NCI-H526 (cell line): ENCODE data around the gene OAT.
A peak's percentile ranks its signal among the peaks of the same experiment; 100 is the strongest.
"Not testable (repeated sequence)": the region's sequence is repeated elsewhere in the genome, so short reads cannot be mapped to it uniquely, and the experiment has no call there.

Experiments
- DNase-seq, 2 experiments: peaks; one replicate each; lab custom pipeline; 2025; lab: John Stamatoyannopoulos, UW

OAT gene

DNA sequence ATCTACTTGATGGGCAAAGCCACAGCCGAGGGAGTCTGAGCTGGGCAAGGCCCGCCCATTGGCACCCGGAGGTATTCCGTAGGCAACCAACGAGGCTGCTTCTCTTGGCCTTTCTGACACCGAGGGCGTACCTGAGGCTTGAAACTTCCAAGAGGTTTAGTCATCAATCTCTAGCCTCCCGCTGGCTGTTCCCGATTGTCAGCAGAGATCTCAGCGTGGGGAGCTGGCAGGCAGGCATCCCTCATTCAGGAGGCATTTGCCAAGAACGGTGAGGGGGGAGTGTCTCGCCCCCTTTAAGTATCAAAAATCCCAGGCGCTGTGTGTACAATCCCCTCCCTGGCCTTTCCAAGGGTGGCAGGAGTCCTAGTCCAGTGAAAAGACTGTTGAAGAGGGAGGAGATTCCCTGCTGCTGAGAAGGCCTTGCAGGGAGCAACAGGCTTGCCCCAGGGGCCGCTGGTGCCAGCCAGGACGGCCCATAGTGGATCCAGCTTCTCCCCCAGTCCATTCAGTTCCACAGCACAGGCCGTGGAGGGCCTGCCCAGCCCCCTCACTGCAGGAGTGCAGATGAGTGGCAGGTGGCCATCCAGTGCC is 39.7 kb downstream of the OAT start:
- DNase-seq, result no peak

DNA sequence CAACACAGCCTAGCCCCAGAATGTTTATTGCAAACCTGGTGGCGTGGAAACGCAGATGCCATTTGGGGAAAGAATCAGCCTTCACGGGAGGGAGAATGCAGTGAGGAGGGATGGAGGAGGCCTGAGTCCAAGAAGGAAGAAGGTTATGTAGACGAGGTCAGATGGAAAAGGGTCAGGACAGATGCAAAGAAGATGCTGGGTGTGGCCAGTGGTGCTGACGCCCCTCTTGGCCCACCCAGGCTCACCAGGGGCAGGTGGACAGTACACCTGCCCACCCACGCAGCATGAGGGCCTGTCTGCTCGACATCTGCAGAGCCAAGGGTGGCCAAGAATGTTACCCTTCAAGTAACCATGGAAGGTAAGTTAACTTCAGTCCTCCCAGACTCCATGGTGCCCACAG is 40.5 kb downstream of the OAT start:
- DNase-seq, result no peak

DNA sequence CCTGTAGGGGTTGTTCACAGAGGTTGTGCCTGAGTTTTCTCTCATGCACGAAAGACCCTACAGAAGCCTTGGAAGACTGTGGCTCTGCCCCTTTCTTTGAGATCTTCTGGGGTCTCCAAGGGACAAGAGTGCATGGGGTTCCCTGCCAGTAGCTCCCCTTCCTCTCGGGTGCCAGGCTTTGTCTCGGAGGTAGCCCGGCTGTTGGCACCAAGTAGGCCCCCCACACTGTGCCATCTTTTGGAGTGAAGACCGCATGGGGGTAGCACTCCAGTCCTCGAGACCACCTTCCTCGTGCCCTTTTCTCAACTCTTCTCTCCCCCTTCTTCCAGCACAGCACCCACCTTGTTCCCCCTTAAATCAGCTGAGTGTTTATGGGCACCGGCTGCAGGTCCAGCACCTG is 41.6 kb downstream of the OAT start:
- no peak for DNase-seq

DNA sequence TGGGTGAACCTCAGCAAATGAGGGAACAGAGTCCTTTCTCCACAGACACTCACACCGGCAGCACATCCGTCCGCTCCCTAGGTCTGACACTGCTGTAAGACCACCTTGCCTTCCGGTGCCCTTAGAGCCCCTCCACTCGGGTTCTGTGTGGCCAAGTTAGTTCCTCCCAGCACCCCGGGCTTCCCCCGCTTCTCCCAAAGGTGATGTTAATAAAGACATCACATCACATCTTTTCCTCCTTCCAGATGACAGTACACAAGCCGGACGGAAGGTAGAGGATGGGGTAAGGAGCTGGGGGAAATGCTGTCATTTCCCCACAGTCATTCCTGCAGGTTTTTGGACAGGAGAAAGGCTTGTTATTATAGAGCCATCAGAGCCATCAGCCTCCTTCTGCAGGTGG is 42.3 kb downstream of the OAT start:
- no peak for DNase-seq

DNA sequence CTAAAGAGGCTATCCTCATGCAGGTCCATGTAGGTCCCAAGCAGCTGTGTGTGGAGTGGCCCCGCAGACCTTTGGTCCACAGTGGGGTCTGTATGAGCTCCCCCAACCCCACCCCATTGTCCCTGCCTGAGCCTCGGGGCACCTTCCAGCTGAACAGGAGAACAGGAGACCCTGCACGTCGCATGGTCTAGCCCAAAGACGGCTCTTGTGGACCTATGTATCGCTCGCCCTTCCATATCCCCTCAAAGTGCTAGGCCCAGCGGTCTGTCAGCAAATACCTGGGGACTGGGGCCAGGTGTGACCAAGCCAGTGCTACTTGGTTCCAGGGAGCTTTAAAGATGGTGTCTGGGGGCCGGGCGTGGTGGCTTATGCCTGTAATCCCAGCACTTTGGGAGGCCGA is 43.0 kb downstream of the OAT start:
- no peak for DNase-seq

DNA sequence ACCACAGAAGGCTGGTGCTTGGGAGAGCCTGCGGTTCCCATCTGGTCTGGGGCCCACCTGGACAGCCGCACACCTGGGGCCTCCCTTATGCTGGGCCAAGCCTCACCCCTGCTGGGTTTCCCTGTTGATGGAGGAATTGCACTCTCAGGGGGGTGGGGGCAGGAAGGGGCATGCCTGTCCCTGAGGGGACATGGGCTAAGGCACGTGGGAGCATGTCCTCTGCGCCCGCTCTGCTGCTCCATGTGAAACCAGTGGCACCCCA is 43.4 kb downstream of the OAT start:
- no peak for DNase-seq

DNA sequence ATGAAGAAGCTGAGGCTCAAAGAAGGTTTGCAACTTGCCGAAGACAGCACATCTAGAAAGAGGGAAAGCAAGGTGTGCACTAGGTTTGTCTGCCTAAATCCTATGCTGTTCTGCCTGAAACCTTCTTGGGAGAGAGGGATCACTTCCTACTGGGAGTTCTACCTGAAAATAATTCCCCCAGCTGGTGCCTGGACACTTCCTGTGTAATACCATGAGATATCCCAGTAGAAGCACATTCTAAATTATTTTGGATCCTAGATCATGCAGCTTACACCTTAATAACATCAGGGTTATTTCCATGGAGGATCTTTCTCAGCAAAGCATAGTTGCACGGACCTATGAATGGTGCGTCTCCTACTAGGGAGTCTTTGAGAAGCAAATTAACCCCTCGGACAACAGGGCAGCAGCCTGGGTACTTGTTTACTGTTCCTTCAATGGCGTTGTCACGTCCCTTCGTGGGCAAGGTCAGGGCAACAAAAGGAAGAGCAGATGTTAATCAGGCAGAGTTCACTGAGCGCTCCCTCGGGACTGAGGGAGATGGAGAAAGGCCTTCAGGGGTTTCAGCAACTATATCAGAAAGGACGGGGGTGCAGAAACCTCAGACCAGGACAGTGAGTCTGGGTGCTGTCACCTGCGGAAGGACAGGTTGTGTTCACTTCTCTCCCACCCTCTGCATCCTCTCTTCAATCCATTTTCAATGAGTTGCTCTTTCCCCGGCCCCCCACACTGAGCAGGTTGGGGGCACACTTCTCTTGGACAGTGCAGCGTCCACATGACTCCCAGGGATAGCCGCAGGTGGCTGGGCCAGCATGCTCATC is 44.0 kb downstream of the OAT start:
- no peak for DNase-seq

DNA sequence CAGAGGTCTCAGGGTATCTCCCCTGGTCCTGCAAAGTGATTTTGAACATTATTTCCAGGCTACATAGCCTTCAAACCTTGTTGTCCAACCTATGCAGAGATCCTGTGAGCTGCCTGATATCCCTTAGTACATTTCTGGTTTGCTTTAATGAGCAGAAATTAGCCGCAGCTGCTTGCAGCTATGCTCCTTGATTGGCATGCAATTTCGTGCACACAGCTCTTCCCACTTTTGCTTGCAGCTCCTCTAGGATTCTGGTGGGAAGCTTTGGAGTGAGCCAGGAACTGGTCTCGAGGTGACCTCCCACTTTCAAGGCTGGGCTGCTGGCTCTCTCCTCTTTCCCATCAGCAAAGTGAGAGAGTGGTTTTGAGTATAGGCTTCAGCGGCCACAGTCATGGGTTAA is 45.8 kb downstream of the OAT start:
- DNase-seq, result no peak

DNA sequence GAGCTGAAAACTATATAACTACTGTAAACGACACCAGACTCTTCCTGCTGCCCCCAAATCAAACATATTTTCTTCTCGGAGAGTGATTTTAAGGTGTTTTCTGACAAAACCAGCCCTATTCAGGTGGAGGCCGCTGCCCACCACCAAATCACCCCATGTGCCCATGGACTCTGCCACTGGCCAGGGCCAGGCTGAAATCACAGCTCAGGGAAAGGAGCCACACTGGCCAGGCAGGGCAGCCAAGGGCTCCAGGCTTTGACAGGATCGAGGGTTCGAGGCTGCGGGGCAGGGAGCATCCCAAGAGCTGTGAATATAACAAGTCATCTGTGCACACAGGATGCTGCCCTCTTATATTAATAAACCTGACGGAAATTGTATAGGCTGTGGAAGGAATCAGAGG is 48.3 kb downstream of the OAT start:
- DNase-seq, result no peak

DNA sequence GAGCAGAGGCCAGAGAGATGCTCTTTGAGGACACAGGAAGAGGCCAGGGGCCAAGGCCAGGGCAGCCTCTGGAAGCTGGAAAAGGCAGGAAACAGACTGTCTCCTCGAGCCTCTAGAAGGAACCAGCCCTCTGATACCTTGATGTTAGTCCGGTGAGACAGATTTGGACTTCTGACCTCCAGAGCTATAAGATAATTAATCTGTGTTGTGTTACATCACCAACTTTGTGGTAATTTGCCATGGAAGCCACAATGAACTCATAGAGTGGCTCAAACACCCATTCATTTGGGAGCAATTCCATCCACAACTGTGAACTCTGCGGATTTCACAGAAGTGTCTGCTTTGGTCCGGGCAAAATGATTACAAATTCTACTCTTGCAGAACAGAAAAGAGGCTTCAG is 48.7 kb downstream of the OAT start:
- no peak for DNase-seq

DNA sequence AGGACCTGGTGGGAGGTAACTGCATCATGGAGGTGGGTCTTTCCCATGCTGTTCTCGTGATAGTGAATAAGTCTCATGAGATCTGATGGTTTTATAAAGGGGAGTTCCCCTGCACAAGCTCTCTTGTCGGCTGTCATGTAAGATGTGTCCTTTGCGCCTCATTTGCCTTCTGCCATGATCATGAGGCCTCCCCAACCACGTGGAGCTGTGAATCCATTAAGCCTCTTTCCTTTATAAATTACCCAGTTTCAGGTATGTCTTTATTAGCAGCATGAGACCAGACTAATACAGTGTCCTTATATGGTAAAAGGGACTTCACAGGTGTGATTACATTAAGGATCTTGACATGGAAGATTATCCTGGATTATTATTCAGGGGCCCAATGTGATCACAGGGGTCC is 49.2 kb downstream of the OAT start:
- DNase-seq, result not testable (repeated sequence)

DNA sequence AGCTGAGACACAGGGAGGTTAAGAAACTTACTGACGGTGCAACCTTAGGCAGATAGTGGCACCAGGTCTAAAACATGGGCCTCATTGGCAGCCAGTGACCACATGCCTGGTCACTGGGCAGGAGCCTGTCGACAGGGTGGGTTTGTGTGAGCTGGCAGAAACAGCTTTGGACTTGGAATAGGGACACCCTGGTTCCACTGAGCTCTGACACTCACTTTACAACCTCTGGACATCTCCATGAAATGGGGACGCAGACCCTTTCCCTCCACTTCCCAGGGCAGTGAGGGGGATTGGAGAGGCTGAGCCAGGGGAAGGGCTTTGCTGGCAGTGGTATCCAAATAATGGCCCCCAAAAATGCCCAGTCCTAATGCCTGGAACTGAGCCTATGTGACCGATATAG is 49.7 kb downstream of the OAT start:
- DNase-seq, result no peak

DNA sequence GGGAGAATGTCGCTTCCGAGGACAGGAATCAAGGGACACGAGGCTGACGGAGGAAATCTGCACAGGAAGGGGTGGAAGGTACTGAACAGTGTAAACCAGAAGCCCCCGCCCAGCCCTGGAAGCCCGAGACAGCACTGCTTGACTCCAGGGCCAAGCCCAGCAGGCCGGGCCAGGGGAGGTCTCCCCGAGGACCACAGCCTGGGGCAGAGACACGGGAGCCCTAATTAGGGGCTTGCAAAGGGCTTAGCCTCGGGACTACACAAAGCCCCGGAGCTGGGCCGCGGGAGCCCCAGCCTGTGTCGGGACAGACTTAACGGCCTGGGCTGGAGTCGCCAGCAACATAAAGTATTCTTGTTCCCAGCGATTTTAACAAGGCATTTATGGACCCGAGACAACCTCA is 50.8 kb downstream of the OAT start:
- no peak for DNase-seq

DNA sequence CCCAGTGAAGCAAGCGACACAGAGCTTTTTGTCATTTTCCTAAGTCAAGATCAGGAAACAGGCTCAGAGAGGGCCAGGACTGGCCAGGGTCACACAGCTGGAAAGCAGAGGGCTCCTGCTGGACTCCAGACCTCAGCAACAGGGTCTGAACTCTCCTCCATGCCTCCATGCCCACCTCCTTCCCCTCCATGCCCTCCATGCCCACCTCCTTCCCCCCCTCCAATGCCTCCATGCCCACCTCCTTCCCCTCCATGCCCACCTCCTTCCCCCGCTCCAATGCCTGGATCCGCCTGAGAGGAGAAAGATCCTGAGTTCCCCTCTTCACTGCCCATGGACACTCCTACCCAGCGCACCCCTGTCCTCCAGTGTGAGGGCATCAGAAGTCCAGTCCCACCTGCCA is 51.3 kb downstream of the OAT start:
- no peak for DNase-seq

DNA sequence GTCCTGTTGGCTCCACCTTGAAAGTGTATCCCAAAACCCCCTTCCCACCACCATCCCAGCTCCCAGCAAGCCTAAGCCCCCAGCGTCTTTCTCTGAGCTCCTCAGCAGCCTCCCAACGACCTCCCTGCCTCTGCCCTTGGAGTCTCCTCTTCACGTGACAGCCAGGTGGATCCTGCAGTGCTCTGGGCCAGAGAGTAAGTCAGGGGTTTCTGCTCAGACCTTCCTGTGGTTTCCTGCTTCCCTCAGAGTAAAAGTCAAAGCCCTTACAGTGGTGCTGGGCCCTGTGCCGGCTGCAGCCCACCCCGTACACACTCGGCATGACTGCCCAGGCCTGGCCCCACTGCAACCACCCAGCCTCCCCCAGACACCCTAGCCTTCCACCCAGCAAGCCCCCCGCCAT is 51.9 kb downstream of the OAT start:
- no peak for DNase-seq

DNA sequence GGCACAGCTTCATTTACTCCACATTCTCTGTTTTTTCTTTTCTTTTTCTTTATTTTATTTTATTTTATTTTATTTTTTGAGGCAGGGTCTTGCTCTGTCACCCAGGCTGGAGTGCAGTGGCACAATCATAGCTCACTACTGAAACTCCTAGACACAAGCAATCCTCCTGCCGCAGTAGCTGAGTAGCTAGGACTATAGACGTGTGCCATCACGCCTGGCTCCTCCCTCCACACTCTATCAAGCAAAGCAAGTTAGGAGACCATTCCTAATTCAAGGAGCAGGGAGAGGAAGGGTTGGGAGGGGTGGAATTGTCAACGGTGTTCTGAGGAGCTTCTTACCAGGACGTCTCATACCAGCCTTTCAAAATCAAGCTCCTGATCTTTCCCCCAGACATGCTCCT is 52.4 kb downstream of the OAT start:
- no peak for DNase-seq

DNA sequence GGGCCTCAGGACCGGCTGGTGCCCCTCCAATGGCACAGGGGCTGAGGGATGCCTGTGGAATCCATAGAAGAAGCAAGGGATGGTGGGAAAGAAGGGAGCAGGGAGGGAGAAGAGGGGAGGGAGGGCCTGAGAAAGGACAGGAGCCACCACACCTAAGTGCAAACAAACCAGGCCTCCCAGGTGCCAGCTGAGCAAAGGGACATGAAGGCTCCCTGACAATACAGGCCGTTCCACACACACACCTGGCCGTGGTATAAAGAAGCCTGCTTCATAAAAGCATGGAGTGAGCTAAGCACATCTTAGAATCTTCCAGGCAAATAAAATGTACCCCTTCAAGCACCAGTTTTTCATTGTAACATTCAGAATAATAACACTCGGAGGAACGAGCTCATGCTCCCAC is 54.0 kb downstream of the OAT start:
- no peak for DNase-seq

DNA sequence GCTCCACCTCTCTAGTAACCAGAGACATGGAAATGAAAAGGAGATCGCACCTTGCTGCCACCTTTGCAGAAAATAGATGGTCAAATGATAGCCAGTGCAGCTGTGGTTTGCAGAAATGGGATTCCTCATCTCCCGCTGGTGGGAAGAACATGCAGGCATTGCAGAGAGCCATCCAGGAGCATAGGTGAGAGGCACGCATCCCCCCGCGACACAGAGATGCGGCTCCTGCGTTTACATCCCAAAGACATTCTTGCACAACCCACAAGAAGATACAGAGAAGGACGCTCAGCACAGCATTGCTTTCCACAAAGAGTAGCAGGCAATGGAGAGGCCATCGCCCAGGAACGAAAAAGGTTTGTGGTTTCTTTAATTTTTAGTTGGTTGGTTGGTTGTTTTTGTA is 56.2 kb downstream of the OAT start:
- DNase-seq, result no peak

DNA sequence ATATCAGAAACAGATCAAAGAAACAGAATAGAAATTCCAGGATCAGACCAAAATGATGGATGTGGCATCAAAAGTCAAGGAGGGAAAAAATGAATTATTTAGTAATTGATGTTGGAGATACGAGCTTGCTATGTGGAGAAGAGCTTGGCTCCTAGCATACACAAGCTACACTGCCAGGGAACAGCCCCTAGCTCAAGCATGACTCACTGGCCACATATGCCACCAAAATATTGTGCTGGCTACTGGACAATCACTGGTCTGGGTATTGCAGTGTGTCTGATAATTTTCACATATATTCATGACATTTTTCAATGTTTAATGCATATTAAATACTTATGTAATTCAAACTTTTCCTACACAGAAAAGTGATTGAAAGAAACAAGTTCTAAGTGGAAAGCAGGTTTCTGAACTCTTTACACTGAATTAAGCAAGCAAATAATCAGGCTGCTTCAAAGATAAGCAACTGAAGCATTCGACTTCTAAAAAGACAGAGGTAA is 59.3 kb downstream of the OAT start:
- no peak for DNase-seq

DNA sequence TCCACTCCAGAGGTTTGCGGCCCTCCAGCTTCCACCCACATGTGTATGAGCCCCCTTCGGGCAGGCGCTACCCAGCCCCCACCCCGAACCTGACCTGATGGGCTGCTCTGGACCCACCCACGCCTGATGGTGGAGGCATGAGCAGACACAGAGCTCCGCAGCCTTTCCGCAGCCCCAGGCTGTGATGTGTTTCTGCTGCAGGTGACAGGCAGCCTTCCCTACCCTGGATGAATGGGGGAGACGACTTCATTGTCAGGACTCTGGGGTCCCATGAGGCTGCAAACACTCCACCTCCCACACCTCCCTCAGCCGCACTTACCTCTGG is 61.2 kb downstream of the OAT start:
- DNase-seq, result no peak

DNA sequence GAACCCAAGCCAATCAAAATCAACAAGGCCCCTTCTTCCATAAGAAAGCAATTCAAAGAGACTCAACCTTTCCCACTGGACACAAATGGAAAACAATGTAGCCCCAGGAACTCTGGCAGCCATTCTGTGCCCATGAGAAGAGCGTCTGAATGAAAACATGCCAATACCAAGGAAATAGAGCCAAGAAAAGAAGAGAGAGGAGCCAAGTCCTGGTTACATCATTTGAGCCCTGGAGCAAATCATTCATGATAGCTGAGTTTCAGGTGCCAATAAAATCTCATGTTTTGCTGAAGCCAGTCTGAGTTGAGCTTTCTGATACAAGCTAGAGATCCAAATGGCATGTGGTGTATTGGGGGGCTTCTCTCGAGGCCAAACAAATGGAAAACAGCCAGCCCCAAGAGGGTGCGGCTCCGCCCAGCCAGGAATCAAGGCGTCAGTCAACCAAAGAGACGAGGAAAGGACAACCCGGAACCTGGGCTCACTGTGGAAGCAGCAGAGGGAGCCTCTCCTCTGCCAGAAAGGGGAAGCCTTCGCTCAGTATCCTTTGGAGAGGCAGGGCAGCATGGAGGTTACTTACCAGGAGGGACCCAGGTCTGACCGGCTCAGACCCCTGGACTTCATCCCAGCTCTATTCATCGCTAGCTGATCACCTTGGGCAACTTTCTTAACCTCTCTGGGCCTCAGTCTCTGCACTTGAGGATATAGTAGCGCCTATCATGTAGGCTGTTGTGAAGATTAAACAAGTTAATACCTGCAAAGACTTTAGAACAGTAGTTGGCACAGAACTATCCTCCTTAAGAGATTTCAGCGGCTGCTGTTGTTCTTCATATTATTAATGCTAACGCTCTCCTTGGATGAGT is 61.8 kb downstream of the OAT start:
- DNase-seq, result no peak

DNA sequence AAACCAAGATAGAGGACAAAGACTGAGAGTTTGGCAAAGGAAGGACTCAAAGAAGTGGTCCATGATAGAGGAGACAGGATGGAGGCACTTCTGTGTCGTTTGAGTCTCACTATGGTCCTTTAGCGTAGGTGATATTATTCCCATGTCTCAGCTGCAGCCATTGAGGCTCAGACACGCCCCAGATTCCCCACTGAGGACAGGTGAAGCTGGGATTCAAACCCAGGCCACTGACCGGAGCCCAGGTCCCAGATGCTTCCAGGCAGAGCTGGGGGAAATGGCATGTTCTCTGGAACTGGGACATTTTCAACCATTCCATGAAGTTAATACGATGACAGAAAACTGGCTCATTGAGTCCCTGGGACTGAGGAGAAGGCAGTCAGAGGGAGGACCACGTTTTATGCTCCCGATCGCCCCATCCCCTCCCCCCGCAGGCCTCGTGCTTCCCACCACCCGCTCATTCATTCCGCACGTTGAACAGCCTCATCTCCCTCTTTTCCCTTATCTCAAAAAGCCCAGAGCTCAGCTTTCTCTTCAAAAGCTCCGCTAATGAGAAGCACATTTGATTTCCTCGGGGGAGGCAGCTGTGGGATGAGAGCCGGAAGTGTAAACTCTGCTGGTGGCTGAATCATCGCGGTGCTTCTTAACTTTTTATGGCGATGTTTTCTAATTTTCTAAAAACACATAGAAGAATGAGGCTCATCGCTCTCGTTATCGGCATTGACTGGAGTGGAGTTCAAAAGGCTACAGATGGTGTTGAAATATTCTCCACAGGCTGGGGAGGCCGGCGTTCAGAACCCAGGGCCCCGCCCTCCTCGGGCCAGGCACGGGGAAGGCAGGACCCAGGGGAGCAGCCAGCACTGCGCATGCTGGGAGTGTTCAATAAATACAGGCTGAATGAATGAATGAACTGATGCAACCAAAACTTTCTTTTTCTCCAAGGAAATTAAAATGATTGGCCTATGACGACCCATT is 64.0 kb downstream of the OAT start:
- DNase-seq, result peak; percentile 16 to 56
